GM21381 (cell line): ENCODE results near the gene GOLGA8B.
"Not testable (repeated sequence)": the region's sequence is repeated elsewhere in the genome, so short reads cannot be mapped to it uniquely, and the experiment has no call there.

ENCODE experiments used
- ATAC-seq: cut with Tn5 transposase; IDR thresholded peaks from one replicate; pipeline ENCODE4 v1.9.1; 2021; ENCODE audit warnings: mild to moderate bottlenecking, moderate library complexity; ENCODE audit not compliant: unreplicated experiment

GOLGA8B gene

DNA sequence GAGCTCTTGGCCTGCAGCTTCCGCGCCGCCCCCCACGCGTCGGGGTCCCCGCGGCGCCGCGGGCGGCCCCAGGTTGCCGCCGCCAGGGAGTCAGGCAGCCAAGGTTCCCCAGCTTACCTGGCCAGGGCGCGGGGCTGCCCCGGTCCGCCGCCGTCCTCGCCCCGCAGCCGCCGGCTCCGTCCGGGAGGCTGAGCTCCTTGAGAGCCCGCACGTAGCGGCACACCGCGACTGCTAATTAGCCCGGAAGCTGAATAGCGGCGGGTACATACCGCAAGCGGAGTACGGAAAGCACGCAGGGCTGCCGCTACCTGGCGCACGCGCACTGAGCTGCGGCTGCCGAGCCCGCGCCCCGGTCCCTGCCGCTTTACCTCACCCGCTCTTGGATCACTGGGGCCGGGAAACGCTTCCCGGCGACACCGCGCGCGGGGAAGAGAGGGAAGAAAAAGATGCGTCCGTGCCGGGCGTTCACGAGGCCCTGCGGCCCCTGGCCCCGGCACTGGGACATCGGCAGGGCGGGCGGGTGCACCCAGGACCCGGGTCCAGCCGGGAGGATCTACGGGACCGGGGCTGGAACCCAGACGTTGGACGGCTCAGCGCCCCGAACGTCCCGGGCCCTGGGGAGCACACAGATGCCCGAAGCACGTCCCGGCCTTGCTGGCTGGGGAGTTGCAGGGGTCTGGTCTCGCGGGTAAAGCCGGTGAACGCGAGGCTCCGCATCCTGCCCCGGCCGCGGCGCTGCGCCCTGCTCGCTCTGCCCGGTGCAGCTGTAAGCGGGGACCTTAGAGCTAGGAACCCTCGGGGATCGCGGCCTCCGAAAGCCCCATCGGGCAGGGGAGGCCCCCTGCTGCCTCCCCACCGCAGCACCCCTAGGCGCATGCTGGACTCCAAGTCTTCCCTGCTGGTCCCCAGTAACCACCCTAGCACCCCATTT lies at the start of gene GOLGA8B:
TSS of gene GOLGA8B (minus strand) at position 253 of the 931 bp plus-strand sequence. CDS start 47,739 bp downstream, outside the sequence.
- ATAC-seq: peak; percentile 65

- not testable (repeated sequence) for ATAC-seq
Observed at GRCh38 chr15:34633165-34633564, 49.7 kb upstream of the GOLGA8B start.

DNA sequence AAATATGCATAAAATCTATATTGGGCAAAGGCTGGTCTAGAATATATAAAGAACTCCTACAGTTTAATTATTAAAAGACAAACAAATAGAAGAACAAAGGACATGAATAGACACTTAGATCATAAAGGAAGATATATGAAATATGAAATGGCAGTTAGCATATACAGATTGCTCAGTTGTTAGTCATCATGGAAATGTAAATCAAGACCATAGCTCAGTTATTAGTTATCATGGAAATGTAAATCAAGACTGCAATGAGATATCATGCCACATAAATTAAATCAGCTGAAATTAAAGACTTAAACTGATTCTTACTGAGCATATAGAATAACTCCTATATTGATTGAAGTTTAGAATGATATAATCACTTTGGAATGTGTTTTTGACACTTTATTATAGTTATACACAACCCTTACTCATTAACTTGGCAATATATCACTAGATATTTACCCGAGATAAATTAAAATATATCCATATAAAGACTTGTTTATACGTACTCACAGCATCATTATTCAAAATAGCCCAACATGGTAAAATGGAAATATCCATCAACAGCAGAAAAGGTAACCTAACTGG lies 45.2 kb upstream of the GOLGA8B start:
- ATAC-seq: no peak

GRCh38 chr15:34625007-34625406 lies 41.6 kb upstream of the GOLGA8B start:
- ATAC-seq: no peak

DNA sequence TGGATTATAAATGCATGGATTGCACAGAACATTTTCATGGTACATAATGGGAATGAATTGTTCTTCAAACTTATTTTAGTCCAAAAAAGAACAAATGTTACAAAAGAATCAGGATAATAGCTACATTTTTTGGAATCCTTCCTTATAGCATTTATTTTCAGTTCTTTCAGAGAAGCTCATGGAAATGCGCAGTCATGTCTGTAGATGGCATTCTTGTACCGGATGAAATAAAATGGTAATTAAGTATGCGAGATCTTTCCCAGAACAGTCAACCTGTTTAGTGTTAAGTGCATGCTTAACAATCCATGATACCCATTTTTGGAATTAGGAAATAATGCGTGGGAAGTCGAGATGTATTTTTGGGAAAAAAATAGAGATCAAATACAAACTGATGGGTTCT lies 38.2 kb upstream of the GOLGA8B start:
- ATAC-seq: no peak

DNA sequence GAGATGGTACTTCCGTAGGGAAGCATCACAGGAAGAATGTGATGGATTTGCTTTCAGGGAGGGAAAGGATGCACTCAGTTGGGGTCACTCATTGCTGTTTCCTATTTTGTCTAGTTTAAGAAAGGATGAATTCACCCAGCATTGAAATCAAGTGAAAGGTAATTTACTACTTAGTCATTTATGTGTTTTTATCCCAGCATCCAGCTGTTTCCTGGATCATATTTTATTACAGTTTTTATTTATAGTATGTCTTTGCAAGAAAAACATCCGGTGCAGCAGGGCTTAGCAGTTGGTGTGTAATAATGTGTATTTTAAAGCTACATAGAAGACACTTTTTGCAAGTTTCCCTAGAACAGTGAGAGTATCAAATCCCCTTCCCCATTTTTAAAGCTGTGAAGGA lies 37.4 kb upstream of the GOLGA8B start:
- no peak for ATAC-seq

DNA sequence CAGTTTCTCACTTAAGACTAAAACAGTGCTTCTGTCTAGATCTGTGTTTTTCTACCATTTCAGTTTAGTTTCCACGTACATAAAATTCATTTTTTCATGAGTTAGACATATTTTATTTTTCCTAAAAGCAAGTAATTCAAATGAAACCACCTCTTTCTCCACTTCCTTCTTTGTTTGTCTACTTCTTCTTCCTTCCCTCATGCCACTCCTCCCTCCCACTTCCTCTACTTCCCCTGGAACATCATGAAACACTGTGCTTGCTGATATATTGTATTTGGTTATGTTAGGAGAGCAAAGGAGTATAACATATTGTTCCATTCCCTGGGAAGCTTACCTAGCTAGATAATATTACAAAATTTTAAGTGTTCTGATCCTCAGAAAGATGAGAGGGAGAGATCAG lies 36.7 kb upstream of the GOLGA8B start:
- ATAC-seq: no peak

DNA sequence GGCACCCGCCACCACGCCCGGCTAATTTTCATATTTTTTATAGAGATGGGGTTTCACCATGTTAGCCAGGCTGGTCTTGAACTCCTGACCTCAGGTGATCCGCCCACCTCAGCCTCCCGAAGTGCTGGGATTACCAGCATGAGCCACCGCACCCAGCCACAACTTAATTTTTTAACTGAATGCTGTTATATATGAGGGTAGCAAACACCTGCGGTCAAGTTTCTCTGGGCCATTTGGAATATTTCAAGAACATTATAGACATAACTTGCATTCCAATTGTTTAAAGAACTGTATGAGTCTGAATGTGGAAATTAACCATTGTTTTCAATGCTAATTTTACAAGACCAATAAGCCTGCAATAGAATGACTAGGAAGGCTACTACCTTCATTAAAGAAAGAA lies 35.7 kb upstream of the GOLGA8B start:
- no peak for ATAC-seq

- no peak for ATAC-seq
Observed at GRCh38 chr15:34618073-34618472, 34.6 kb upstream of the GOLGA8B start.

DNA sequence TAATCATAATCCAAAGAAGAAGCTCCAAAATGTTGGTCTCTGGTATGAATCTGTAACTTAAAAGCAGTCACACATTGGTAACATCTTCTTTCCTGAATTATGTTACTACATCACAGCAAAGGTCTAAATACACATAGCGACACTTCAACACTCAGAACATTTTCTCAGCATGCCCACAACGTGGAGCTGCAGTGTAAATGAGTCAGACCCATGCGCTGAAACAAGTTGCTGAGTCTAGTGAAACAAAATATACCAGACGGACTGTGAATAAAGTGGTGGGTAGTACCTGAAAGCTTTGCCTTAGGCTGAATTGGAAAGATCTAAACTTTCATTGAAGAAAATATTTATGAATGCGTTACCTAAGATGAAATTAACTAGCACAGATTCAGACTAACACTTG lies 33.2 kb upstream of the GOLGA8B start:
- ATAC-seq: no peak

GRCh38 chr15:34613997-34614396 lies 30.5 kb upstream of the GOLGA8B start:
- no peak for ATAC-seq

DNA sequence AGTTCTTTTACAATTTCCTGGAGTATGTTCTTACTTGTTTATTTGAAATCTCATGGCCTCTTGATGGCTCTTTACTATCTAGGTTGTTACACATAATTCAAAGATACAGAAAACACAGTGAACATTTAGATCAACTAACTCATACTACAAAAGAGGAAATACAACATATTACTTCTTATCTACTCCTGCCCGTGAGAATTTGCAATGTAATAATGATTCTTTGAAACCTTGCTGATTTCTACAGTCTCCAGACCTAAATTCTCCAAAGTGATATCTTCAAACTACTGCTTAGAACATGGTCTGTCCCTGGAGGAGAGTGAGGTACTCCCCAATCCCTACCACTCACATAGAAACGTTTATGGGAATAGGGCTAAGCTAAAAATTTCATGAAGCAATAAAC lies 29.9 kb upstream of the GOLGA8B start:
- no peak for ATAC-seq

DNA sequence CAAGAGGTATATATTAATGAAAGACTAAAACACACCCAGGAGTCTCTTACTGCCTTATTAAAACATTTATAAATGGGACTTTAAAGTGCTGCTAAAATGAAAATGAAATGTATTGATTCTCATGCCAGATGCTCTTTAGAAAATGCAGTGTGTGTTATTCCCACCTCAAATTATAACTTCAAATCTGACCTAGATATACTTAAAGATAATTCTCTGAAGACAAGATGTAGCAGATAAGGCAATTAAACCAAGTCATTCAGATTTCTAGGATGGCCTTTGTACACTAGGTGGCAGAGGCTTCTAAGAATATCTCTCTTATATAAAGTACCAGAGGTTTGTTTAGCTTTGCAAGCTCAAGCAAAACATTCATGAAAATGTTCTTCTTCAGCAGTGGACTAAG lies 26.9 kb upstream of the GOLGA8B start:
- no peak for ATAC-seq

GRCh38 chr15:34609102-34610057 lies 25.9 kb upstream of the GOLGA8B start:
- no peak for ATAC-seq

GRCh38 chr15:34608517-34608916 lies 25.1 kb upstream of the GOLGA8B start:
- no peak for ATAC-seq

- ATAC-seq: no peak
Observed at GRCh38 chr15:34607832-34608231, 24.4 kb upstream of the GOLGA8B start.

- no peak for ATAC-seq
Observed at GRCh38 chr15:34606545-34606944, 23.1 kb upstream of the GOLGA8B start.

- no peak for ATAC-seq
Observed at GRCh38 chr15:34606131-34606530, 22.7 kb upstream of the GOLGA8B start.

GRCh38 chr15:34603095-34603494 lies 19.6 kb upstream of the GOLGA8B start:
- no peak for ATAC-seq

GRCh38 chr15:34600923-34601322 lies 17.5 kb upstream of the GOLGA8B start:
- no peak for ATAC-seq
